Stomach (tissue), 4 donors: ENCODE data around the gene GDF15.

Experiments
- POLR2AphosphoS5 ChIP-seq, 3 donors: sonication (generic); formaldehyde crosslinking; IDR thresholded peaks; one replicate each; pipeline ENCODE4 v1.6.1; 2016; ENCODE audit warnings: antibody characterized with exemption in 3 of 3
- TF ChIP-seq, protein P1 (sequence below), 7 experiments: fragments of 450-650 bp in 4 of 7; fragments of 200-600 bp in 3 of 7; sonication (generic) in 3 of 7; IDR thresholded peaks; one replicate each; pipeline ENCODE4 v1.5.1; 2016 to 2019; ENCODE audit warnings: antibody characterized with exemption in 7 of 7, control low read depth in 2 of 7, mild to moderate bottlenecking in 1 of 7

DNA sequence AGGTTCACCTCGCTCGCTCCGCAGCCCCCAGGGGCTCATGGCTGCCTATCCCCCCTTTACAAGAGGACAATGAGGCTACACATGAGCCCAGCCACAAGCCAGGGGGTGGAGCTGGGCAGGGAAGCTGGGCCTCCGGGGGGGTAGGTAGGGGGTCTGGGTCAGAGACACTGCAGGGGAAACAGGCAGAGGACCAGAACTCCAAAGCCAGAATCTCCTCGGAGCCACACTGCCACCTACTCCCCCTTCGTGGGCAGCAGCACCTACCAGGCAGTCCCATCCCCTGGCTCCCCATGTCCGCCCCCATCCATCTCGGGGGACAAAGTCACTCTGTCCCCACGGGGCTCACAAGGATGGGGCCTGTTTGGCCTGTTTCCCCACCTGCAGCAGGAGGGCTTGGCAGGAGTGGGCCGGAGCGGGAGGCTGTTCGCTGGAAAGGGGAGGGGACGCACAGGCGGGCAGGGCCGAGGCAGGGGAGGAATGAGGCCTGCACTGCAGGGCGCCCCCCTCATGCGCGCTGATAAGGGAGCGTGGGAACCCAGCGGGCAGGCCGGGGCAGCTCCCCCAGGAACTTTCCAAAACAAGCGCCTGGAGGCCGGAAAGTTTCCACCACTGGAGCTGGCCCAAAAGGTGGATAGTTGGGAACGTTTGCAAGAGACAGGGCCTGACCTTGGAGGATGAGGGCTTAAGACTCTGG lies 52.5 kb downstream of the GDF15 start:
- TF ChIP-seq POLR2AphosphoS5 (IDR thresholded peaks at IDR 0.05): no peak
- TF ChIP-seq, protein P1, sequence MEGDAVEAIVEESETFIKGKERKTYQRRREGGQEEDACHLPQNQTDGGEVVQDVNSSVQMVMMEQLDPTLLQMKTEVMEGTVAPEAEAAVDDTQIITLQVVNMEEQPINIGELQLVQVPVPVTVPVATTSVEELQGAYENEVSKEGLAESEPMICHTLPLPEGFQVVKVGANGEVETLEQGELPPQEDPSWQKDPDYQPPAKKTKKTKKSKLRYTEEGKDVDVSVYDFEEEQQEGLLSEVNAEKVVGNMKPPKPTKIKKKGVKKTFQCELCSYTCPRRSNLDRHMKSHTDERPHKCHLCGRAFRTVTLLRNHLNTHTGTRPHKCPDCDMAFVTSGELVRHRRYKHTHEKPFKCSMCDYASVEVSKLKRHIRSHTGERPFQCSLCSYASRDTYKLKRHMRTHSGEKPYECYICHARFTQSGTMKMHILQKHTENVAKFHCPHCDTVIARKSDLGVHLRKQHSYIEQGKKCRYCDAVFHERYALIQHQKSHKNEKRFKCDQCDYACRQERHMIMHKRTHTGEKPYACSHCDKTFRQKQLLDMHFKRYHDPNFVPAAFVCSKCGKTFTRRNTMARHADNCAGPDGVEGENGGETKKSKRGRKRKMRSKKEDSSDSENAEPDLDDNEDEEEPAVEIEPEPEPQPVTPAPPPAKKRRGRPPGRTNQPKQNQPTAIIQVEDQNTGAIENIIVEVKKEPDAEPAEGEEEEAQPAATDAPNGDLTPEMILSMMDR (IDR thresholded peaks at IDR 0.05): no peak
